Measurements from ENCODE around the gene ARHGAP29. TPM values are rescaled to one million over a fixed set of nuclear protein-coding genes. Genes with fewer than 3 reads are reported as not detected.

The ARHGAP29 gene
- total RNA-seq, 4 donors from 2014 or later: 62.3 to 112 (median 88.9) TPM

DNA sequence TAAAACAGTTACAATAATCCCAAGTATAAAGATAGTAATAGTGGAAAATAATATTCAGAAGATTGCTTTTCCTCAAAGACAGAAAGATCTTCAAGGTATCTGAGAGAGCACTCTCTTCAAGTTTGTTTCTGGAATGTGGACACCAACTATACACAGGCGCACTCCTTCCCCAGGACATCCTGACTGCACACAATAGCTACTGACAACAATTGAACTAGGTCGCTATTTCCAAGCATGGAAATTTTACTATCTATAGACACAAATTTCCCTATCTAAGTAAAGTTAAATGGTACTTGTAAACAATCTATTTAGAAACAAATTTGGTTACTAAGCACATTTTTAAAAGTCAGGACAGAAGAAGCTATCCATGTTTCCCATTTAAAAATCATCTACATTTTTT is 19.1 kb downstream of the ARHGAP29 start:
- TF ChIP-seq, protein P1, sequence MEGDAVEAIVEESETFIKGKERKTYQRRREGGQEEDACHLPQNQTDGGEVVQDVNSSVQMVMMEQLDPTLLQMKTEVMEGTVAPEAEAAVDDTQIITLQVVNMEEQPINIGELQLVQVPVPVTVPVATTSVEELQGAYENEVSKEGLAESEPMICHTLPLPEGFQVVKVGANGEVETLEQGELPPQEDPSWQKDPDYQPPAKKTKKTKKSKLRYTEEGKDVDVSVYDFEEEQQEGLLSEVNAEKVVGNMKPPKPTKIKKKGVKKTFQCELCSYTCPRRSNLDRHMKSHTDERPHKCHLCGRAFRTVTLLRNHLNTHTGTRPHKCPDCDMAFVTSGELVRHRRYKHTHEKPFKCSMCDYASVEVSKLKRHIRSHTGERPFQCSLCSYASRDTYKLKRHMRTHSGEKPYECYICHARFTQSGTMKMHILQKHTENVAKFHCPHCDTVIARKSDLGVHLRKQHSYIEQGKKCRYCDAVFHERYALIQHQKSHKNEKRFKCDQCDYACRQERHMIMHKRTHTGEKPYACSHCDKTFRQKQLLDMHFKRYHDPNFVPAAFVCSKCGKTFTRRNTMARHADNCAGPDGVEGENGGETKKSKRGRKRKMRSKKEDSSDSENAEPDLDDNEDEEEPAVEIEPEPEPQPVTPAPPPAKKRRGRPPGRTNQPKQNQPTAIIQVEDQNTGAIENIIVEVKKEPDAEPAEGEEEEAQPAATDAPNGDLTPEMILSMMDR (IDR thresholded peaks at IDR 0.05; ENCODE audit: low read depth): no peak

DNA sequence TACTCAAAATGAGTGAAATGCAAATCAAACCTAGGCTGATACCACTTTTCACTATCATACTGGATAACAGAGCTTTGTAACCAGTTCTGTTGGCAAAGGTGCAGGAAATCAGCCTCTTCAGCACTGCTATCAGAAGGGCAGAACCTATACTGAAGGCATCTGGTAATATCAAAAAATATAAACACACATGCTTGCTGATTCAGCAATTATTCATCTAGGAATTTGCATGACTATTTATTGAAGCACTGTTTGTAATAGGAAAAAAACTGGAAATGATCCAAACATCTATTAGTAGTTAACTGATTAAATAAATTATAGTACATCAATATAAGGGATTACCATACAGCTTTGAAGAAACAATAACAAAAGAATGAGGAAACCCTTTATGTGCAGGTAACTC is 21.4 kb downstream of the ARHGAP29 start:
- TF ChIP-seq, protein P1 (IDR thresholded peaks at IDR 0.05; ENCODE audit: low read depth): no peak

DNA sequence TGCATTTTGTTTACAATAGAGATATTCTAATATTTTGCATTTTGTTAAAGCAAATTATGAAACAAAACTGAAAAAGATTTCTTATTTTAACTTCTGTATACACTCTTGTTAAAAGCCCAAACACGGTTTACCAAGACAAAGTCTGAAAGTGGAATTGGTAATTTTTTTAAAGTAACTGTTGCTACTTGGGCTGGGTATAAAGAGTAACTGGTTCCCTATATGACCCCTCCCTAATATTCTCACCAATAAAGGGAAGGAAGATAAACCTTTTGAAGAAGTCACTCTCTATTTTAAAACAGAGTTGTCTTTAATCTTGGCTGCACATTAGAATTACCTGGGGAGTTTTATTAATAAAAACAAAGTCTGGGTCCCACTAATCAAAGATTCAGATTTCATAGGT is 27.4 kb downstream of the ARHGAP29 start:
- TF ChIP-seq, protein P1 (IDR thresholded peaks at IDR 0.05; ENCODE audit: low read depth): no peak

DNA sequence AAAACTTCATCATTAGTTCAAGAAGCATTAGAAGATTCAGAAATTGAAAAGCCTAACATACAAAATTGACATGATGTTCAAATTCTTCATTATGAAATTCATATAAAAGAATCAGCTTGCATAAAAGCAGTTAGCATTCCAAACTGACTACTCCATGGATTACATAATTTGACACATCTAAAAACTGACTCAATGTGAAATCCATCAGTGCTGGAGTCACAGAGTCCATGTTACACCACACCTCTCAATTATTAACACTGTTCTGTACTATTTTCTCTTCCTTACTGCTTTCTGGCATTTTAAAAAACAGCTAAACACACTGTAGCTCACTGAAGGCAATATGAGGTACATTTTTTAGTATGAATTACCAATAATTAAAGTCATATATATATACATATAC is 28.0 kb downstream of the ARHGAP29 start:
- TF ChIP-seq, protein P1 (IDR thresholded peaks at IDR 0.05; ENCODE audit: low read depth): no peak

DNA sequence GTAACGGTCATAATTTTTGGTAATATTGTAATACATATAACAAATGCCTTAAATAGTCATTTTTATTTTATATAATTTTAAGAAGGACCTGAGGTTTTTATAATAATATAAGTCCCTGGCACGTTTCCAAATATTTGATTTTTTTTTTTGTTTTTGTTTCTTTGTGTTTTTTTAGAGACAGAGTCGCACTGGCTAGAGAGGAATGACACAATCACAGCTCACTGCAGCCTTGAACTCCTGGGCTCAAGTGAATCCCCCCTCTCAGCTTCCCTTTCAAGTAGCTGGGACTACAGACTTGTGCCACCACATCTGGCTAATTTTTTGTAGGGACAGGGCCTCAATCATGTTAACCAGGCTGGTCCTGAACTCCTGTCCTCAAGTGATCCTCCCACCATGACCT is 29.7 kb downstream of the ARHGAP29 start:
- TF ChIP-seq, protein P1 (IDR thresholded peaks at IDR 0.05; ENCODE audit: low read depth): no peak

DNA sequence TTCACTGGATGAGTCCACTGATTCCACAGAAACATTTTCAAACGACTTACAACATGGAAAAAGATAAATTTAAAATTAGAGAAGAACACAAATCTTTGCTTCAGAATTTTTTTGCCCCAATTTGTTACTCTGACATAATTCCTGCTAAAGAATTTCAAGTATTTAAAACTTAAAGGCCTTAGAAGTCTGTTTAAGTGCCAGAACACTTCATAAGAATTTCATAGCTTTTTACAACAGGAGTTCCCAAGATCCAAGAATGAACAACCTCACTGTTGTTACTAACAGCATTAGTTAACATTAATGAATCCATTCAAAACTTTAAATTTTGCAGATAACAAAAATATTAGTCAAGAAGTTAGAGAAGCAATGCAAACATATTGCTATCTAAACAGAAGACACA is 31.7 kb downstream of the ARHGAP29 start:
- TF ChIP-seq, protein P1 (IDR thresholded peaks at IDR 0.05; ENCODE audit: low read depth): no peak

DNA sequence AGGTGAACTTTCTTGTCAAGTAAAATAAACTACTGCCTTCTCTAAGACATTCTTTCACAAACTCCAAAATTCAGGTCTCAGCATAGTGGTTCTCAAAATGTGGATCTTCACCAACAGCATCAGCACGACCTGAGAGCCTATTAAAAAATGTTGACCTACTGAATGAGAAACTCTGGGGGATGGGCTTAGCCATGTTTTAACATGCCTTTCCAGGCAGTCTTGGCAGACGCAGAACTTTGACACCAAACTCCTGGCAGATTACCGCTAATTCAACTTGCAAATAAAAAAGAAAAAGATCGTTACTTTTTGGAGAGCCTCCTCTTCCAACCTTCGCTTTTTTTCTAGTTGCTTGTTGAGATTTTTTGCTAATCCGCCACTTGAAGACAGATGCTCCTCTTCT is 35.1 kb downstream of the ARHGAP29 start:
- TF ChIP-seq, protein P1 (IDR thresholded peaks at IDR 0.05; ENCODE audit: low read depth): no peak
